ENCODE results near the gene LAPTM4A.

DNA sequence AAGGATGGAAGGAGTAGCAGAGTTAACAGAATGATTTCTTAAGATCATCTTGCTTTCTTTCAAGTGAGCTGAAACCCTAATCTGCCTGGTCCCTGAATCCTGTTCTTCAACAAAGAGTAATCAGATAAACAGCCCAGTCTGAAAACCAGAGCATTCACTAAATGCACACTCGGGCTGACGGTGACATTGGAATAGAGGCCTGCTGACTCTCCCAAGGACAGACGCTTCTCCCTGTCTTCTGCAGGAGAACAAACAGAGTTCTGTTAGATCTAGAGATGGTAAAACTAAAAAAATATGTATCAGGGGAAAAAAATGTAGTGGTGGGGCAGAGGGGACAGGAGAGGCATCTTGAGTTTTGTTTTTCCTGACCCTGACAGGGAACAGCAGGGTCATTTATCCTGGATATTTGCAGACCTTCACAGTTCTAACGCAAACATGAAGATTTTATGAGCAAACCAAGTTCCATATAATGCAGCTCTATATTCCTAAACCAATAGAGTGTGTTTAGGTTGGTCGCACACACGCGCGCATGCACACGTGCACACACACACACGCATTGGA lies 46.3 kb downstream of the LAPTM4A start:
- TF ChIP-seq, protein P1, sequence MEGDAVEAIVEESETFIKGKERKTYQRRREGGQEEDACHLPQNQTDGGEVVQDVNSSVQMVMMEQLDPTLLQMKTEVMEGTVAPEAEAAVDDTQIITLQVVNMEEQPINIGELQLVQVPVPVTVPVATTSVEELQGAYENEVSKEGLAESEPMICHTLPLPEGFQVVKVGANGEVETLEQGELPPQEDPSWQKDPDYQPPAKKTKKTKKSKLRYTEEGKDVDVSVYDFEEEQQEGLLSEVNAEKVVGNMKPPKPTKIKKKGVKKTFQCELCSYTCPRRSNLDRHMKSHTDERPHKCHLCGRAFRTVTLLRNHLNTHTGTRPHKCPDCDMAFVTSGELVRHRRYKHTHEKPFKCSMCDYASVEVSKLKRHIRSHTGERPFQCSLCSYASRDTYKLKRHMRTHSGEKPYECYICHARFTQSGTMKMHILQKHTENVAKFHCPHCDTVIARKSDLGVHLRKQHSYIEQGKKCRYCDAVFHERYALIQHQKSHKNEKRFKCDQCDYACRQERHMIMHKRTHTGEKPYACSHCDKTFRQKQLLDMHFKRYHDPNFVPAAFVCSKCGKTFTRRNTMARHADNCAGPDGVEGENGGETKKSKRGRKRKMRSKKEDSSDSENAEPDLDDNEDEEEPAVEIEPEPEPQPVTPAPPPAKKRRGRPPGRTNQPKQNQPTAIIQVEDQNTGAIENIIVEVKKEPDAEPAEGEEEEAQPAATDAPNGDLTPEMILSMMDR (IDR thresholded peaks at IDR 0.05): no peak
- no peak for TF ChIP-seq EP300 (IDR thresholded peaks at IDR 0.05)
